ENCODE measurements around the gene SULT1E1. TPM values are rescaled to one million over a fixed set of nuclear protein-coding genes. Genes with fewer than 3 reads are reported as not detected.

The SULT1E1 gene
- total RNA-seq, 3 donors from 2014 or later, result 0.59 to 0.66 TPM; not detected in 1

DNA sequence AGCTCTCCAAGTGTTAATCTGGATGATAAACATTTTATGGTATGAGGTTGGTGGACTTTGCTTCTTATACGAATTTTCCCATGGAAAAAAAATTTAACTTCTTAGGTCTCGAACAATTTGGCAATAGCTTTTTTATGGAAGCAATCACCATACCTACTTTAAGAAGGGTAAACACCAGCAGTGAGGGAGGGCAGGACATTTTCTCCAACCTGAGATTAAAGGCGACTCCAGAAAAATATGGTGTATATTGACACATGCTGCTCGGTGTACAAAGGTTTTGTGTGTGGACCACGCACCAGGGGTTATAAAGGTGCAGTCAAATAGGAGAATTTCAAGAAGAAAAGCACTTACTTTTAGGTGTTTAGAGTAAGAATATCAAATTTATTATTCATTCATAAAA lies 34.2 kb upstream of the SULT1E1 start:
- TF ChIP-seq, protein P1, sequence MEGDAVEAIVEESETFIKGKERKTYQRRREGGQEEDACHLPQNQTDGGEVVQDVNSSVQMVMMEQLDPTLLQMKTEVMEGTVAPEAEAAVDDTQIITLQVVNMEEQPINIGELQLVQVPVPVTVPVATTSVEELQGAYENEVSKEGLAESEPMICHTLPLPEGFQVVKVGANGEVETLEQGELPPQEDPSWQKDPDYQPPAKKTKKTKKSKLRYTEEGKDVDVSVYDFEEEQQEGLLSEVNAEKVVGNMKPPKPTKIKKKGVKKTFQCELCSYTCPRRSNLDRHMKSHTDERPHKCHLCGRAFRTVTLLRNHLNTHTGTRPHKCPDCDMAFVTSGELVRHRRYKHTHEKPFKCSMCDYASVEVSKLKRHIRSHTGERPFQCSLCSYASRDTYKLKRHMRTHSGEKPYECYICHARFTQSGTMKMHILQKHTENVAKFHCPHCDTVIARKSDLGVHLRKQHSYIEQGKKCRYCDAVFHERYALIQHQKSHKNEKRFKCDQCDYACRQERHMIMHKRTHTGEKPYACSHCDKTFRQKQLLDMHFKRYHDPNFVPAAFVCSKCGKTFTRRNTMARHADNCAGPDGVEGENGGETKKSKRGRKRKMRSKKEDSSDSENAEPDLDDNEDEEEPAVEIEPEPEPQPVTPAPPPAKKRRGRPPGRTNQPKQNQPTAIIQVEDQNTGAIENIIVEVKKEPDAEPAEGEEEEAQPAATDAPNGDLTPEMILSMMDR (IDR thresholded peaks at IDR 0.05), result no peak
- TF ChIP-seq POLR2AphosphoS5 (IDR thresholded peaks at IDR 0.05), result no peak
- no peaks in the 10 kb centered on the region for H3K27me3 ChIP-seq
- intact Hi-C loops (cut with DNase I; ENCODE audit: low total_unique reads), result no loop called here
- H3K4me3 ChIP-seq, result no peak overlapping the region
- no peaks in the 10 kb centered on the region for H3K9me3 ChIP-seq
- no peaks in the 10 kb centered on the region for H3K4me1 ChIP-seq
- DNase-seq (ENCODE audit: low spot score in 2 of 2), result no peak
- H3K36me3 ChIP-seq, result no peaks in the 10 kb centered on the region
- H3K27ac ChIP-seq, result no peak overlapping the region

DNA sequence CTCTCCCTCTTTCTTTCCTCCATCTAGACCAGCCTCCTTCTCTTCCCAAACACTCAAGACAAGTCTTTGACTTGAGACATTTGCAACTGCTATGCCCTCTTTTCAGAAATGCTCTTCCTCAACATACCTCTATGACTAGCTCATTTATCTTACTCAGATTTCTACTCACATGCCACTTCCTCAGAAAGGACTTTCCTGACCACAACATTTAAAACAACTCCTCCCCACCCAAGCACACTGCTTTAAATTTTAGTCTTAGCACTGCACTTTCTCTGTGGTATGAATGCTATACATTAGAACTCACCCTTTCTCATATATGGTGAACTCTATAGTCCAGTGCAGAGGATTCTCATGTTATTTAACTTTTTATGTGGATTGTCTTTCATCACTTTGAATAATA lies 28.4 kb upstream of the SULT1E1 start:
- Histone ChIP-seq H3K27ac (no peak overlapping the region), H3K36me3 (no peaks in the 10 kb centered on the region), H3K27me3 (no peaks in the 10 kb centered on the region), H3K4me1 (no peaks in the 10 kb centered on the region), H3K4me3 (no peak overlapping the region), H3K9me3 (no peaks in the 10 kb centered on the region)
- TF ChIP-seq, protein P1 (IDR thresholded peaks at IDR 0.05), result no peak
- no peak for TF ChIP-seq POLR2AphosphoS5 (IDR thresholded peaks at IDR 0.05)
- TF ChIP-seq POLR2A (IDR thresholded peaks at IDR 0.05), result no peak
- no peak for DNase-seq (ENCODE audit: low spot score in 2 of 2)
- intact Hi-C loops (cut with DNase I; ENCODE audit: low total_unique reads), result no loop called here

DNA sequence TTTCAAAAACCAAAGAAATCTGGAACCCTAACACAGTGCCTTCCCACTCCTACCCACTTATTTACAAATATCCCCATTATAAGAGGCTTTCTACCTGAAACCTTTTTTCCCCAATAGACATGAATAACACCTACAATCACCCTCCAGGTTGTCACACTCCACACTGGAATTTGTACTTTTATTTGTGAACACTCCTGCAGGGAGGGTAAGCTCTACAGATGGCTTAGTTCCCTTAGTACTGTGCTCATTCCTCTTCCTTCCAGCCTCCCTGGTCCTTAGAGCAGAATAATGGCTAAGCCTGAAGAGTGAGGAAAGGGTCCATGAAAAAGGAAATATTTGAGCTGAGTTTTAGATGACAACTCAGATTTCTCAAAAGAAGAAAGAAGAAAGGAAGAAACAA lies 22.2 kb upstream of the SULT1E1 start:
- Histone ChIP-seq H3K4me3 (no peak overlapping the region), H3K4me1 (no peaks in the 10 kb centered on the region), H3K27me3 (no peaks in the 10 kb centered on the region), H3K36me3 (no peaks in the 10 kb centered on the region), H3K27ac (no peak overlapping the region), H3K9me3 (no peaks in the 10 kb centered on the region)
- intact Hi-C loops (cut with DNase I; ENCODE audit: low total_unique reads), result no loop called here
- DNase-seq (ENCODE audit: low spot score in 2 of 2), result no peak
- TF ChIP-seq POLR2A (IDR thresholded peaks at IDR 0.05) (no peak), POLR2AphosphoS5 (IDR thresholded peaks at IDR 0.05) (no peak)
- TF ChIP-seq, protein P1 (IDR thresholded peaks at IDR 0.05), result no peak

DNA sequence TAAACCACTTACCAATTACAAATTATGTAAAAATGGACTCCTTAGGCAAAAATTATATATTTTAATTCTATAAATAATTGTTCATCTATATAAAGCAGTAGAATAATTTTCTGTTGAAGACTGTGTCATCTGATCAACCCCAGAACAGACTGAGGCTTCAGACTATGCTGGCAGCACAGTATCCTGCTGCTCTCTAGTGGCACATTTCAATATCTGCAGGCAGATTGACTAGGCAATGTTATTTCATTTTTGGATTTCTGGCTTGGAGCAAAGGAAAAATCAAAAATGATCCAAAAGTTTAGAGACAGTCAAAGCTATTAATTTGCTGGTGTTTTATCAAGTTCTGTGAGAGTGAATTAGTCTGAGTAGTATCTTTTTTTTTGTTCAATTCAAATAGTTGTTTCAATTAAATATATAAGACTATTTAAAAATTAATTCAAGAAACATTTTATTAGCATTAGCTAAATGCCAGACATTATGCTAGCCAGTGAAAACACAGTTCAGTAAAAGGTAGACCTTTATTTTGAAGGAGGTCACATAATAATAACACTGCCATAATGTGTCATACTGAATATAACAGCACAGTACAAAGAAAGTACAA lies 21.3 kb upstream of the SULT1E1 start:
- DNase-seq (ENCODE audit: low spot score in 2 of 2), result no peak
- Histone ChIP-seq H3K4me1 (no peaks in the 10 kb centered on the region), H3K27me3 (no peaks in the 10 kb centered on the region), H3K36me3 (no peaks in the 10 kb centered on the region), H3K4me3 (no peak overlapping the region), H3K27ac (no peak overlapping the region), H3K9me3 (no peaks in the 10 kb centered on the region)
- intact Hi-C loops (cut with DNase I; ENCODE audit: low total_unique reads), result no loop called here
- TF ChIP-seq, protein P1 (IDR thresholded peaks at IDR 0.05), result peak in 2 of 3 donors; percentile 59 to 64
- TF ChIP-seq POLR2A (IDR thresholded peaks at IDR 0.05) (no peak), POLR2AphosphoS5 (IDR thresholded peaks at IDR 0.05) (no peak)

DNA sequence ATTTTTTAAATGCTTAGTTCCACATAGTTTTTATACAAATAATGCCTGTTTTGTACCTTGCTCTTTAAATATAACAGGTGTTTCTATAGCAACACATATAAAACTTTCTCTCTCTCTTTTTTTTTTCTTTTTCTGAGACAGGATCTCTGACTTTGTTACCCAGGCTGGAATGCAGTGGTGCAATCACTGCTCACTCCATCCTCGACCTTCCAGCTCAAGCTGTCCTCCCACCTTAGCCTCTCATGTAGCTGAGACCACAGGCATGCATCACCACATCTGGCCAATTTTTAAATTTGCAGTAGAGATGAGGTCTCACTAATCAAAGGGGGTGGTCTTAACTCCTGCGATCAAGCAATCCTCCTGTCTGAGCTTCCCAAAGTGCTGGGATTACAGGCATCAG lies 18.3 kb upstream of the SULT1E1 start:
- Histone ChIP-seq H3K4me3 (no peak overlapping the region), H3K9me3 (no peaks in the 10 kb centered on the region), H3K27ac (no peak overlapping the region), H3K36me3 (no peaks in the 10 kb centered on the region), H3K4me1 (no peaks in the 10 kb centered on the region), H3K27me3 (no peaks in the 10 kb centered on the region)
- DNase-seq (ENCODE audit: low spot score in 2 of 2), result no peak
- TF ChIP-seq POLR2A (IDR thresholded peaks at IDR 0.05), result no peak
- TF ChIP-seq, protein P1 (IDR thresholded peaks at IDR 0.05), result no peak
- no peak for TF ChIP-seq POLR2AphosphoS5 (IDR thresholded peaks at IDR 0.05)
- intact Hi-C loops (cut with DNase I; ENCODE audit: low total_unique reads), result no loop called here

All from breast epithelium (tissue), 4 donors.